HG02798 (cell line): Measurements from ENCODE around the gene CCM2.

Experiments
- ATAC-seq: cut with Tn5 transposase; IDR thresholded peaks from one replicate; pipeline ENCODE4 v1.9.1; 2021; ENCODE audit warnings: mild to moderate bottlenecking; ENCODE audit not compliant: unreplicated experiment, poor library complexity

Gene CCM2

GRCh38 chr7:45057878-45058277, 57.9 kb downstream of the CCM2 start:
- no peak for ATAC-seq

- no peak for ATAC-seq
Measured at GRCh38 chr7:45060295-45060694, 60.3 kb downstream of the CCM2 start.

GRCh38 chr7:45061352-45061751, 61.4 kb downstream of the CCM2 start:
- ATAC-seq: no peak

- no peak for ATAC-seq
Measured at GRCh38 chr7:45061806-45062425, 61.9 kb downstream of the CCM2 start.

GRCh38 chr7:45064047-45064725, 64.2 kb downstream of the CCM2 start:
- no peak for ATAC-seq

- ATAC-seq: no peak
Measured at GRCh38 chr7:45065031-45065995, 65.3 kb downstream of the CCM2 start.

- ATAC-seq: no peak
Measured at GRCh38 chr7:45066409-45066808, 66.4 kb downstream of the CCM2 start.

- no peak for ATAC-seq
Measured at GRCh38 chr7:45067582-45067981, 67.6 kb downstream of the CCM2 start.

- no peak for ATAC-seq
Measured at GRCh38 chr7:45068236-45069023, 68.4 kb downstream of the CCM2 start.

- ATAC-seq: no peak
Measured at GRCh38 chr7:45069444-45070253, 69.6 kb downstream of the CCM2 start.

GRCh38 chr7:45070254-45070642, 70.2 kb downstream of the CCM2 start:
- ATAC-seq: no peak

- no peak for ATAC-seq
Measured at GRCh38 chr7:45071528-45071927, 71.5 kb downstream of the CCM2 start.

- no peak for ATAC-seq
Measured at GRCh38 chr7:45072131-45073030, 72.4 kb downstream of the CCM2 start.

GRCh38 chr7:45073031-45073785, 73.2 kb downstream of the CCM2 start:
- no peak for ATAC-seq

GRCh38 chr7:45073786-45074527, 74.0 kb downstream of the CCM2 start:
- ATAC-seq: no peak

- no peak for ATAC-seq
Measured at GRCh38 chr7:45074528-45075354, 74.7 kb downstream of the CCM2 start.

- ATAC-seq: no peak
Measured at GRCh38 chr7:45075355-45075644, 75.3 kb downstream of the CCM2 start.
